ENCODE measurements around the gene TSHZ2. TPM values are rescaled to one million over a fixed set of nuclear protein-coding genes. Genes with fewer than 3 reads are reported as not detected.
A peak's percentile ranks its signal among the peaks of the same experiment; 100 is the strongest.
"Not testable (repeated sequence)": the region's sequence is repeated elsewhere in the genome, so short reads cannot be mapped to it uniquely, and the experiment has no call there.

TSHZ2 gene
- total RNA-seq, 1 donor from 2014 or later, result 22.9 TPM

DNA sequence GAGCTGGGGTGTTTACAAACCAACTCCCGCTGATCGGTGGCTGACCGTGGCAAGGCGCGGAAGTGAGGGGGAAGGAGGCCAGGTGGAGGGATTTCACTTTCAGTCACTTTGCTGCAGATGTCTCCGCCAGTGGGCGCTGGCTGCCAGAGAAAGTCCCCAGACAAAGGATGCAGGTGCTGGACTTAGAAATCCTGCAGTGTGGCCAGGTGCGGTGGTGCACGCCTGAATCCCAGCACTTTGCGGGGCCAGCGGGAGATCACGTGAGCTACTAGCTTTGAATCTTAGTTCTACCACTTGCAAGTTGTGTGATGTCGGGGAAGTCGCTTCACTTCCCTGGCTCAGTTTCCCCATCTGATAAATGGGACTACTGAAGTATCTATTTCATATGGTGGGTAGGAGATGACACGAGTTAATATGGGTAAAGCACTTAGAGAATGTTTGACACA is 441.1 kb downstream of the TSHZ2 start:
- Mint-ChIP-seq H3K27ac (peak overlapping the region; percentile 26), H3K36me3 (ENCODE audit: insufficient read depth) (no peaks in the 10 kb centered on the region), H3K4me3 (ENCODE audit: low read depth) (peak overlapping the region; percentile 9), H3K9me3 (ENCODE audit: low read depth) (no peaks in the 10 kb centered on the region), H3K27me3 (no peaks in the 10 kb centered on the region), H3K4me1 (ENCODE audit: low read depth) (peaks cover 18% of the 10 kb centered on the region)
- TF ChIP-seq, protein P1, sequence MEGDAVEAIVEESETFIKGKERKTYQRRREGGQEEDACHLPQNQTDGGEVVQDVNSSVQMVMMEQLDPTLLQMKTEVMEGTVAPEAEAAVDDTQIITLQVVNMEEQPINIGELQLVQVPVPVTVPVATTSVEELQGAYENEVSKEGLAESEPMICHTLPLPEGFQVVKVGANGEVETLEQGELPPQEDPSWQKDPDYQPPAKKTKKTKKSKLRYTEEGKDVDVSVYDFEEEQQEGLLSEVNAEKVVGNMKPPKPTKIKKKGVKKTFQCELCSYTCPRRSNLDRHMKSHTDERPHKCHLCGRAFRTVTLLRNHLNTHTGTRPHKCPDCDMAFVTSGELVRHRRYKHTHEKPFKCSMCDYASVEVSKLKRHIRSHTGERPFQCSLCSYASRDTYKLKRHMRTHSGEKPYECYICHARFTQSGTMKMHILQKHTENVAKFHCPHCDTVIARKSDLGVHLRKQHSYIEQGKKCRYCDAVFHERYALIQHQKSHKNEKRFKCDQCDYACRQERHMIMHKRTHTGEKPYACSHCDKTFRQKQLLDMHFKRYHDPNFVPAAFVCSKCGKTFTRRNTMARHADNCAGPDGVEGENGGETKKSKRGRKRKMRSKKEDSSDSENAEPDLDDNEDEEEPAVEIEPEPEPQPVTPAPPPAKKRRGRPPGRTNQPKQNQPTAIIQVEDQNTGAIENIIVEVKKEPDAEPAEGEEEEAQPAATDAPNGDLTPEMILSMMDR (IDR thresholded peaks at IDR 0.05; ENCODE audit: unreplicated experiment), result peak; percentile 76
- DNase-seq (ENCODE audit: low spot score, unreplicated experiment), result peak; percentile 69

DNA sequence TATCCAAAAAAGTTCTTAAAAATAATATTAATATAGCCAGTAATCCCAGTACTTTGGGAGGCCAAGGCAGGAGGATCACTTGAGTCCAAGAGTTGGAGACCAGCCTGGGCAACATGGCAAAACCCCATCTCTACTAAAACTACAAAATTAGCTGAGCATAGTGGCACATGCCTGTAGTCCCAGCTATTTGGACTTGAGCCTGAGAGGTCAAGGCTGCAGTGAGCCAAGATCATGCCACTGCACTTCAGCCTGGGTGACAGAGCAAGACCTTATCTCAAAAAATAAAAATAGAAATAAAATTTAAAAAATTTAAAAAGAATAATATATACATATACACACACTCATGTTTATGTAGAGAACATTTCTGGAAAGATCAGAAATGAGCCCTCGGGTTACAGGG is 441.7 kb downstream of the TSHZ2 start:
- H3K4me1 Mint-ChIP-seq (ENCODE audit: low read depth), result peaks cover 13% of the 10 kb centered on the region

DNA sequence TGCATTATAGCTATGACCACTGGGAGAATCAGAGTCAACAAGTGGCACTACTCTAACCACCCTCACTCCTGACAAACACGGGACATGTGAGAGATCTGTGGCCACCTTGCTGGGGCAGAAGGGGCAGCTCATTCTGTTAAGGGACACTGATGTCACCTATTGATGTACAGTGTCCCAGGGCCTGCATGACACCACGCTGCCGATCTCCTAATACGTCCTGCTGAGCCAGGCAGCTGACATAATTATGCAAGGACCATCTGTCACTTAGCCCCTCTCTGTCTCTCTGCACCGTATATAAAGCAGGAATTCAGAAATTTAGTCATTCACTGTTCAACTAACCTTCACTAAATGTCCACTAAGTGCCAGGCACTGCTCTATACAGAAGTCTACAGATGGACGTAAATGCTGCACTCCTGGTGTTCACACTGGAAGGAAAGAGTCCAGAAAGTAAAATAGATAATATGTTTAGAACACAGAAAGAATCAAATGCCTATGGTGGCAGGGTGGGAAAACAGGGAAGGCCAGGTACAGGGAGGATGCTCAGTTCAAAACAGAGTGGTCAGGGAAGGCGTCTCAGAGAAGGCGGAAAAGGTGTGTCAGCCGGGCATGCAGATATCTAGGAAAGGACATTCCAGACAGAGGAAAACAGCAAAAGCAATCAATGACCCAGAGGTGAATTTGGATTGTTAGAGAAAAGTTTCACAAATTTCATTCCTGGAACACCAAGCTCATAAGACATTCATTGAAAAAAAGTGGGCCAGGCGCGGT is 447.7 kb downstream of the TSHZ2 start:
- DNase-seq (ENCODE audit: low spot score, unreplicated experiment), result no peak
- H3K36me3 Mint-ChIP-seq (ENCODE audit: insufficient read depth), result peaks cover 3% of the 10 kb centered on the region
- H3K4me1 Mint-ChIP-seq (ENCODE audit: low read depth), result peaks cover 1% of the 10 kb centered on the region
- peaks cover 6% of the 10 kb centered on the region for H3K9me3 Mint-ChIP-seq (ENCODE audit: low read depth)
- TF ChIP-seq, protein P1 (IDR thresholded peaks at IDR 0.05; ENCODE audit: unreplicated experiment), result no peak
- peak overlapping the region; percentile 2 for H3K27ac Mint-ChIP-seq
- H3K4me3 Mint-ChIP-seq (ENCODE audit: low read depth), result no peak overlapping the region
- no peaks in the 10 kb centered on the region for H3K27me3 Mint-ChIP-seq

More for the DNA sequence above, 441.7 kb downstream of the TSHZ2 start:
- not testable (repeated sequence) for H3K27ac Mint-ChIP-seq; DNase-seq (ENCODE audit: low spot score, unreplicated experiment); H3K9me3 Mint-ChIP-seq (ENCODE audit: low read depth); H3K36me3 Mint-ChIP-seq (ENCODE audit: insufficient read depth); H3K27me3 Mint-ChIP-seq; H3K4me3 Mint-ChIP-seq (ENCODE audit: low read depth)

DNA sequence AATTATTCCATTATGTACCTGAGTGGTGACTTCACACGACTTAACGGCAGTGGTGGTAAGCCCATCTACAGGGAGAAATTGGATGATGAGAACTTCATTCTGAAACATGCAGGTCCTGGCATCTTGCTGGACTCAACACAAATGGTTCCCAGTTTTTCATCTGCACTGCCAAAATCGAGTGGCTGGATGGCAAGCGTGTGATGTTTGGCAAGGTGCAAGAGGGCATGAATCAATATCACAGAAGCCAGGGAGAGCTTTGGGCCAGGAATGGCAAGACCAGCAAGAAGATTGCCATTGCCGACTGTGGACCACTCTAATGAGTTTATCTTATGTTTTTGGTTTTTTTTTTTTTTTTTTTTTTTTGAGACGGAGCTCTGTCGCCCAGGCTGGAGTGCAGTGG is 449.2 kb downstream of the TSHZ2 start:
- H3K27ac Mint-ChIP-seq, result no peak overlapping the region
- no peaks in the 10 kb centered on the region for H3K27me3 Mint-ChIP-seq
- TF ChIP-seq, protein P1 (IDR thresholded peaks at IDR 0.05; ENCODE audit: unreplicated experiment), result no peak
- peaks cover 3% of the 10 kb centered on the region for H3K4me1 Mint-ChIP-seq (ENCODE audit: low read depth)
- peaks cover 4% of the 10 kb centered on the region for H3K36me3 Mint-ChIP-seq (ENCODE audit: insufficient read depth)
- H3K9me3 Mint-ChIP-seq (ENCODE audit: low read depth), result peaks cover 10% of the 10 kb centered on the region
- H3K4me3 Mint-ChIP-seq (ENCODE audit: low read depth), result no peak overlapping the region
- DNase-seq (ENCODE audit: low spot score, unreplicated experiment), result no peak

DNA sequence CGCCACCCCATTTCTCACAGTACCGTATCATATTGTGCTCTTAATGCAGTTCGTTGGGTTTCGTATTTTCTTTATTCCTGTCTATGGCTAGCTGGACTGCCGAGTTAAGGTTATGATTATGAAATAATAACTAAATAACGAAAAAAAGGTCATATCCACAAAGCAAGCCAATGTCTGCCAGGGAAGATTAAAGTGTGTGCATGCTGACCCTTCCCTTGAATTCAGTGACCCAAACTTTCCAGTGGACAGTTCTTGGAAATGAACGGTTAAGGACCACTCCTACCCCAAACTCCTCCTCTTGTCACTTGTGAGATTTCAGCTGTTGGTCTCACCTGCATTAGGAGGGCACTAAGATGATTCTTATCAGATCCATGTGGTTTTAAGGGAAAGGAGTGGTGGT is 449.9 kb downstream of the TSHZ2 start:
- Mint-ChIP-seq H3K9me3 (ENCODE audit: low read depth) (peaks cover 17% of the 10 kb centered on the region), H3K27me3 (no peaks in the 10 kb centered on the region), H3K36me3 (ENCODE audit: insufficient read depth) (peaks cover 10% of the 10 kb centered on the region), H3K4me3 (ENCODE audit: low read depth) (no peak overlapping the region), H3K27ac (no peak overlapping the region), H3K4me1 (ENCODE audit: low read depth) (peaks cover 3% of the 10 kb centered on the region)
- TF ChIP-seq, protein P1 (IDR thresholded peaks at IDR 0.05; ENCODE audit: unreplicated experiment), result no peak
- DNase-seq (ENCODE audit: low spot score, unreplicated experiment), result no peak

Data from progenitor cell of endocrine pancreas (in vitro differentiated cells).